GM19372 (cell line): ENCODE results near the gene FES.
"Not testable (repeated sequence)": the region's sequence is repeated elsewhere in the genome, so short reads cannot be mapped to it uniquely, and the experiment has no call there.

ENCODE experiments used
- ATAC-seq: cut with Tn5 transposase; IDR thresholded peaks from one replicate; pipeline ENCODE4 v1.9.1; 2021; ENCODE audit warnings: mild to moderate bottlenecking, low read depth, moderate library complexity; ENCODE audit not compliant: unreplicated experiment

FES gene

GRCh38 chr15:90907051-90907660, 22.9 kb downstream of the FES start:
- ATAC-seq = no peak

GRCh38 chr15:90907838-90908507, 23.7 kb downstream of the FES start:
- no peak for ATAC-seq

- ATAC-seq = not testable (repeated sequence)
Observed at GRCh38 chr15:90909449-90909848, 25.1 kb downstream of the FES start.

DNA sequence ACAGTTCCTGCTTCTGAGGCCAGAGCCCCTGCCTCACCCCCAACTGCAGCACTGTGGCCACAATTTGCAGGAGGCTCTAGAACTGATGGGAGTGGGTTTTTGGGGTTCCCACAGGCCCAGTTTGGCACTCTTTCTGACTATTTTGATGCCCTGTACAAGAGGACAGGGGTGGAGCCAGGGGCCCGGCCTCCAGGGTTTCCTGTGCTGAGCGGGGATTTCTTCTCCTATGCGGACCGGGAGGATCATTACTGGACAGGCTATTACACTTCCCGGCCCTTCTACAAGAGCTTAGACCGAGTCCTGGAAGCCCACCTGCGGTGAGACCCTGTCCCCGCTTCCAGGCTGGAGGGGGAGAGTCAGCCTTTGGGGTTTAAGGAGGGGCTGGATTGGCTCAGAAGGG, 25.7 kb downstream of the FES start:
- no peak for ATAC-seq

DNA sequence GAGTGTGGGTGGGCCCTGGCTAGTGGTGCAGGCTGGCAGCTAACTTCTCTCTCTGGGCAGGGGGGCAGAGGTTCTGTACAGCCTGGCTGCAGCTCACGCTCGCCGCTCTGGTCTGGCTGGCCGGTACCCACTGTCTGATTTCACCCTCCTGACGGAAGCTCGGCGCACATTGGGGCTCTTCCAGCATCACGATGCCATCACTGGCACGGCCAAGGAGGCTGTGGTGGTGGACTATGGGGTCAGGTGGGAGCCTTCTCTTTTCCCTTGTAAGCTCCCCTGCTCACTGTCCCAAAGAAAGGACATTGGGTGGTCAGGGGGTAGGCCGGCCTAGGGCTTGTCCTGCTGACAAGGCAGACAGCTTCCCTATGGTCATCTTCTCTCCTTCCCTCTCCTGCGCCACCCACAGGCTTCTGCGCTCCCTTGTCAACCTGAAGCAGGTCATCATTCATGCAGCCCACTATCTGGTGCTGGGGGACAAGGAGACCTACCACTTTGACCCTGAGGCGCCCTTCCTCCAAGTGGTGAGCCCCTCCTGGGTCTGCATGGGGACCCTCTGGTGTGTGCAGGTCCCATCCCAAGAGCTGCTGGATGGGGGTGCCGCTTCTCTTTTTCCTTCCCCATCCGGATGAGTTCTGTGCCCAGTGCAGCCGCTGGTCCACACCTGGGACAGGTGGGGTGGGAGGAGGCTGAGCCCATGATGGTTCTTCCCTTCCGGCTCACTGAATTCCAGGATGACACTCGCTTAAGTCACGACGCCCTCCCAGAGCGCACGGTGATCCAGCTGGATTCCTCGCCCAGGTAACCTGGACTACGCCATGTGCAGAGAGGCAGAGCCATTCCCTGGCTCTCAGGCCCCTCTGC, 26.4 kb downstream of the FES start:
- no peak for ATAC-seq

DNA sequence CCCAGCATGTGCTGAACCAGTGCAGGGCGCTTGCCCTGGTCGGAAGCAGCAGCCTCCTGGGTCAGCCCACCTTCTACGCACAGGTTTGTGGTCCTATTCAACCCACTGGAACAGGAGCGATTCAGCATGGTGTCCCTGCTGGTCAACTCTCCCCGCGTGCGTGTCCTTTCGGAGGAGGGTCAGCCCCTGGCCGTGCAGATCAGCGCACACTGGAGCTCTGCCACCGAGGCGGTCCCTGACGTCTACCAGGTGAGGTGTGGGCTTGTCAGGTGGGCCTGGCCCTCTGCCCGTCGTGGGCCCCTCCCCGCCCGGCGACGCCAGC, 27.0 kb downstream of the FES start:
- no peak for ATAC-seq

- no peak for ATAC-seq
Observed at GRCh38 chr15:90911906-90912769, 27.8 kb downstream of the FES start.

DNA sequence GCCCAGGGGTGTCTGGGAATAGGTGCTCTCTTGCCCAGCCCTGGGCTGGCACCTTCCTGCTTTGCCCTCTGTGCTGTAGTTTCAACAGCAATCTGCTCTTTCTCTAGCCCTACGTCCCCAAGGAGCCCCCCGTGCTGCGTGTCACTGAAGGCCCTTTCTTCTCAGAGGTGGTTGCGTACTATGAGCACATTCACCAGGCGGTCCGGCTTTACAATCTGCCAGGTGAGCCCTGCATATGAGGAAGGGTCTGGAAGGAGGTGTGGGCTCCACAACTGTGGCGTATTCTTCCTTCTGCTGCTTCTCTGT, 28.4 kb downstream of the FES start:
- no peak for ATAC-seq

DNA sequence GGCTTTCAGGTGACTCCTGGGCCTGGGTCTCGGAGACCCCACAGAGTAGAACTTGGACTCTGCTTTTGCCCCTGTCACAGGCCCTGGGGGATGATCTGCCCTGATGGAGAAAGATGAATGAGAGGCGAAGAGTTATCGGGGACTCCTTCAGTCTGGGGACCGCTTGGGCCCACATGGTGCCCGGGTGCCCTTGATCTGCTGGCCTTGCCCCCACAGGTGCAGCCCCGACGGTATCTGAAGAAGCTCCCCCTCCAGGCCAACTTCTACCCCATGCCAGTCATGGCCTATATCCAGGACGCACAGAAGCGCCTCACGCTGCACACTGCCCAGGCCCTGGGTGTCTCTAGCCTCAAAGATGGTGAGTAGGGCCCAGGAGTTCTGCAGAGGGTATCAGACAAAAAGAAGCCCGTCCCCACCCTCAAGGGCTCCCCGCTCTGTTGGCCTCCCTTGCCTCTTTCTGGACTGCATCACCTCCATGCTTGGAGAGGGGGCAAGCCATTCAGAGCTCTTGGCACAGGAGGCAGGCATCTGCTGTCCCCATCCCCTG, 29.2 kb downstream of the FES start:
- no peak for ATAC-seq

GRCh38 chr15:90914305-90915080, 30.2 kb downstream of the FES start:
- no peak for ATAC-seq

DNA sequence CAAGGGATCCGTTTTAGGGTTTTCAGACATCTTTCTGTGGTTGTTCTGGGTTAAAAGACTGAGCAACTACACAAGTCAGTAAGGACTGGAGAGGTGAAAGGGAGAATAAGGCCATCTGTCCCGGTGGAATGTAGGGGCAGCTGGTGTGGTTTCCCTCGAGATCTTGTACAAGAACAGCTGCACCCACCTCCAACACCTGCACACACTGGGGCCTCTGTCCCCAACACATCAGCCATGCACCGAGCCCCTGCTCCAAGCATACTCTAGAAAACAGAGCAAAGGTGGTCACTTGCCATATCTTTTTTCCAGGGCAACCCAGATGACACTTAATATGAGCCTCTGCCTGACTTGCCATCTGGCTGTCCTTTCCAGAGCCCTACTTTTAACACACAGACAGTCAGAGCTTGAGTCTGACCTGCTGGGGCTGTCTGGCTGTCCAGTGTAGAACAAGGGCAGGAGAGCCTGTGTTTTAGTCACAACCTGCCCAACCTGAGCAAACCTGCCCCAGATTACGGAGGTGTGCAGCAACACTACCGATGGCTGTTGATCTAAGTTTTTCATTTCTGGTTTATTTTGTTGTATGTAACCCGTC, 31.0 kb downstream of the FES start:
- ATAC-seq = no peak

DNA sequence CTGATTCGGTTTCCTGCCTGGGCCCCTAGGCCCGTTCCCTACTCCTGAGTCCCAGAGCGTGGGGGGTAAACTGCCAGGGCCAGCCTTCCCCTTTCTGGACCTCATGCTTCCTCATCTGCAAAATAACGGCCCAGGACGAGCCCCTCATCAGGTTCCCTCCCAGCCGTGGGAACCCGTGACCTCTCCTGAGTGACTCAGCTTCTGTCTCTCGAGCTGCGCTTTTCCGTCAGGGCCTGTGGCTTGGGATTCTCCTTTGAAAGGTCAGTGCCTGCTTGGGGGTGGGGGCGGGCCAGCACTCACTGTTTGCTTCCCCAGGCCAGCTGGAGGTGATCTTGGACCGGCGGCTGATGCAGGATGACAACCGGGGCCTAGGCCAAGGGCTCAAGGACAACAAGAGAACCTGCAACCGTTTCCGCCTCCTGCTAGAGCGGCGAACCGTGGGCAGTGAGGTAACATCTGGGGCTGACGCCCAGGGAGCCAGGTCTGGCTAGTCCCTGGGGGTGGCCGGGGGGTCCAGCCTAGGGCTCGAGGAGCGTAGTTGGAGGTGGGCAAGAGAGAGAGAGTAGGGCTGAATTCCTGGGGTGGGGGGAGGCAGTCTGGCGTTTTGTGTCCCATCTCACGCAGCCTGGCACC, 31.6 kb downstream of the FES start:
- no peak for ATAC-seq

DNA sequence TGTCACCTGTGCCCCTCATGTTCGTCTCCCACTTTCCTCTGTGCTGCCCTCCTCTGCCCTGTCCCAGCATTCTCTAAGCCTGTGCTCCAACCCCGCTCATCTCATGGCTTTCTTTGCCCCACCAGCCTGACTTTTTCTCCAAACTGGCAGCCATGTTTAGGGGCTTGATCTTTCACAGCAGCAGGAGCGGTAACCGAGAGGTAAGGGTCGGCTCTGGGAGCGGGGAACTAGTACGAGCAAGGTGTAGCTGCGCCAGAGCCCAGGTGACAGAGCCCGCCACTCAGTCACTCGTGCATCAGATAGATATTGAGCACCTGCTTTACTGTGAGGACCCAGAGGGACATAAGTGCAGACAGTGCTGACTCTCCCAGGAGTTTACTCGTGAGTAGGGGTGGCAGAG, 32.2 kb downstream of the FES start:
- ATAC-seq = no peak

DNA sequence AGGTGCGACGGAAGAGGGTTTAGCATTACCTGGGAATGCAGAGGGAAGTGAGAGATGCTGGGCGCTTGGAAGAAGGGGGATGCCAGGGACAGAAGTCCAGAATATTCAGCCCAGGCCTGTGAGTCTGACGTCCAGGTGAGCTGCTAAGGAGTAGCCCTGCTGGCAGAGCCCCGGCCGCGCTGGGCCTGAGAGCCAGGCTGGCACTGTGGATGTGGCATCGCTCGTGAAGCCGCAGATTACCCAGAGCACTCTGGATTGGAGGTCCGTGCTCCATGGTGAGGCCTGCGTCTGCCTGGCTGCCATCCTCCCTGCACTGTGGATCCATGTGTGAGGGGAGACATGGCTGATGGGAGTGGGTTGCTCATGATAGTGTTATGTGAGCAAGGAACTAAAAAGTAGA, 33.3 kb downstream of the FES start:
- ATAC-seq = no peak

- no peak for ATAC-seq
Observed at GRCh38 chr15:90918034-90918788, 33.9 kb downstream of the FES start.

- ATAC-seq = no peak
Observed at GRCh38 chr15:90918835-90919234, 34.5 kb downstream of the FES start.

- no peak for ATAC-seq
Observed at GRCh38 chr15:90921887-90922286, 37.6 kb downstream of the FES start.

DNA sequence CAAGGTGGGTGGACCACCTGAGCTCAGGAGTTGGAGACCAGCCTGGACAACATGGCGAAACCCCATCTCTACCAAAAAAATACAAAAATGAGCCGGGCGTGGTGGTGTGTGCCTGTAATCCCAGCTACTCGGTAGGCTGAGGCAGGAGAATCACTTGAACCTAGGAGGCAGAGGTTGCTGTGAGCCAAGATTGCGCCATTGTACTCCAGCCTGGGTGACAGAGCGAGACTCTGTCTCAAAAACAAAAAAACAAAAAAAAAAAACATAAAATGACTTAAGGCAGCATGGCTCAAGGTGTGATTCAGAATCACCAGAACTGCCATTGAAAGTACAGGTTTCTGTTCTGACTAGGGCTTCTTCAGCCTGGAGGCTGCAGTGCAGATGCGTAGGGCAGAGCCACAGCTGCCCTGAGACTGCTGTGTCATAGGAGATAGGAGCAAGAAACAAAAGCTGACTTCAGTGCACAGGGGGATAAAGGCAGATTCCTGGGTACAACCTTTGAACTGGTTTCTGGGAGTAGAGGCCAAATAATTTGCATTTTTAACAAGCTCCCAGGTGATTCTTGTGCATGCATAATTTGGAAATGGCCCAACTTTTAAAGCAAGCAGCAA, 38.5 kb downstream of the FES start:
- peak; percentile 64 for ATAC-seq
